Eye (tissue), 1 donor: ENCODE results near the gene GPR162.

Source experiments
- DNase-seq: peaks from one replicate; pipeline ENCODE4 v3.0.0-alpha.2; 2015

The GPR162 gene

GRCh38 chr12:6837370-6838060, 15.9 kb downstream of the GPR162 start:
- no peak for DNase-seq

GRCh38 chr12:6838854-6839253, 17.2 kb downstream of the GPR162 start:
- DNase-seq = no peak

GRCh38 chr12:6839482-6840201, 18.0 kb downstream of the GPR162 start:
- DNase-seq = peak; percentile 82

- peak; percentile 67 for DNase-seq
Measured at GRCh38 chr12:6840330-6840729, 18.7 kb downstream of the GPR162 start.

GRCh38 chr12:6840761-6841515, 19.3 kb downstream of the GPR162 start, which contains the start of gene GNB3:
Gene GNB3, plus strand, starts transcription at chr12:6840925. Its CDS starts 363 bp downstream, at chr12:6841288.
- DNase-seq = peak; percentile 57

GRCh38 chr12:6842075-6842474, 20.5 kb downstream of the GPR162 start:
- no peak for DNase-seq

GRCh38 chr12:6843118-6843902, 21.7 kb downstream of the GPR162 start:
- peak; percentile 29 for DNase-seq

- DNase-seq = no peak
Measured at GRCh38 chr12:6845395-6845794, 23.8 kb downstream of the GPR162 start.

- no peak for DNase-seq
Measured at GRCh38 chr12:6846316-6846869, 24.8 kb downstream of the GPR162 start.

GRCh38 chr12:6847676-6848075, 26.1 kb downstream of the GPR162 start:
- DNase-seq = peak; percentile 9

GRCh38 chr12:6849427-6849826, 27.8 kb downstream of the GPR162 start:
- no peak for DNase-seq

GRCh38 chr12:6849976-6850560, 28.4 kb downstream of the GPR162 start:
- DNase-seq = no peak

- no peak for DNase-seq
Measured at GRCh38 chr12:6850796-6851152, 29.2 kb downstream of the GPR162 start.

- peak; percentile 99 for DNase-seq
Measured at GRCh38 chr12:6851153-6851920, 29.7 kb downstream of the GPR162 start, which contains the start of gene CDCA3. Gene CDCA3, minus strand, starts transcription at chr12:6851286. Its CDS starts 334 bp downstream, at chr12:6850952.

- peak; percentile 100 for DNase-seq
Measured at GRCh38 chr12:6851921-6852650, 30.5 kb downstream of the GPR162 start, which contains the start of gene USP5. Gene USP5, plus strand, starts transcription at chr12:6852150. Its CDS starts 30 bp downstream, at chr12:6852180.

GRCh38 chr12:6852651-6853354, 31.2 kb downstream of the GPR162 start:
- no peak for DNase-seq

- no peak for DNase-seq
Measured at GRCh38 chr12:6853626-6854025, 32.0 kb downstream of the GPR162 start.

- no peak for DNase-seq
Measured at GRCh38 chr12:6854036-6854435, 32.4 kb downstream of the GPR162 start.

GRCh38 chr12:6855322-6855721, 33.7 kb downstream of the GPR162 start:
- no peak for DNase-seq

GRCh38 chr12:6858799-6859198, 37.2 kb downstream of the GPR162 start:
- no peak for DNase-seq
